Measurements from ENCODE around the gene NT5C1B.

GRCh38 chr2:18559531-18560030 is 29.8 kb downstream of the NT5C1B start:
- no peak for TF ChIP-seq CTCF (conservative IDR thresholded peaks at IDR 0.05)
- TF ChIP-seq EZH2 (IDR thresholded peaks at IDR 0.05; ENCODE audit: low read depth), result no peak

Data from PC-9 (cell line).